ENCODE results near the gene VGLL4.
"Not testable (repeated sequence)": the region's sequence is repeated elsewhere in the genome, so short reads cannot be mapped to it uniquely, and the experiment has no call there.

The VGLL4 gene

GRCh38 chr3:11536132-11536935, 107.4 kb downstream of the VGLL4 start:
- no peak for DNase-seq

GRCh38 chr3:11535243-11535960, 108.3 kb downstream of the VGLL4 start:
- no peak for DNase-seq

DNA sequence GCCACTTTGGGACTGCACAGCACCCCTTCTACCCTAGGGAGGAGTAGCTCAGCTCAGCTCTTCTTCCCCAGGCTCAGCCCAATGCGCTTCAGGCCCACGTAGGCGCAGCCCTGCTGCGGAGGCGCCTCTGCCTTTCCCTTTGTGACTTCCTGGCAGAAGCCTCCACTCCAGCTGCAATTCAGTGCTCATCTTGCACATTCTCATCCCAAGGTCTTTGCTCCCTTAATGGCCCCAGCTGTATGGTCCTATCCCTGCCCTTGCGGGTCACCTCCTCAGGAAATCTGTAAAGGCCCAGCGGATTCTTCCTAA, 109.0 kb downstream of the VGLL4 start:
- no peak for DNase-seq

DNA sequence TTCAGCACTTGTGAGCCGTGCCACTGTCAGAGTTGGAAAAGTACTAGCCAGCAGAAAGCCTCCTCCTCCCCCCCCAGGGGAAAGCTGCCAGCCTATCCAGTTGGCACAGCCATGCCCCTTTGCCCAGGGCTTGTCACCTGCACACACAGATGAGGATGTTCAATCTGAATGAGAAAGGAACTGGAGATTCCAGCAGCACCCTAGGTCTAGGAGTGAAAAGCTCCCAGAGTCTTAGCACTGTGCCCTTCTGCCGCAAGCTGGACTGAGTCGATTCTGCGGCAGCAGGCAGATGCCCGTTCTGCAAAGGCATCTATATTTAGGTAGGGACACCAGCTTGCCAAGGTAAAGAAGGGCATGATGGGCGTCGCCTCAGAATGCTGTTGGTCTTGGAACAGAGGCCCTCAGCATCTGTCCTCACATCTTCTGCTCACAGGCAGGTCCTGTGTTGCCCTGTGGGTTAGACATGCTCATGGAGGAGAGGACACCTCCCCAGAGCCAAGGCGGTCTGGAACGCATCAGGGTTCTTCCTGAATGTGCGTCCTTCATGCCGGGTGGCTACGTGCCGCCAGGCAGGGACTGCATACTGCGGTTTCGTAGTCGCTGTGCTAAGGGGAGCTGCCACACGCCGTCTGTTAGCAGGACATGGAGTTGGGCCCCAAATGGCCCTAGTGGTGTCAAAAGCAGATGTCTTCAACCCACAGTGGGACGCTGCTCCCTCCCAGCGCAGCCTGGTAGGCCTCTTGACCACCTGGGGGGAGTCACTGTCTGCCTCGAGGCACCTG, 109.5 kb downstream of the VGLL4 start:
- peak in 6 of 51 donors; percentile 17 to 33 (median 24) for DNase-seq

GRCh38 chr3:11532931-11533391, 110.8 kb downstream of the VGLL4 start:
- no peak for DNase-seq

GRCh38 chr3:11530153-11530721, 113.5 kb downstream of the VGLL4 start:
- DNase-seq: peak in 22 of 51 donors; percentile 13 to 56 (median 34)

- DNase-seq: no peak
These were observed 114.4 kb downstream of the VGLL4 start for GRCh38 chr3:11529281-11529680.

- not testable (repeated sequence) for DNase-seq
These were observed 117.6 kb downstream of the VGLL4 start for GRCh38 chr3:11526121-11526520.

DNA sequence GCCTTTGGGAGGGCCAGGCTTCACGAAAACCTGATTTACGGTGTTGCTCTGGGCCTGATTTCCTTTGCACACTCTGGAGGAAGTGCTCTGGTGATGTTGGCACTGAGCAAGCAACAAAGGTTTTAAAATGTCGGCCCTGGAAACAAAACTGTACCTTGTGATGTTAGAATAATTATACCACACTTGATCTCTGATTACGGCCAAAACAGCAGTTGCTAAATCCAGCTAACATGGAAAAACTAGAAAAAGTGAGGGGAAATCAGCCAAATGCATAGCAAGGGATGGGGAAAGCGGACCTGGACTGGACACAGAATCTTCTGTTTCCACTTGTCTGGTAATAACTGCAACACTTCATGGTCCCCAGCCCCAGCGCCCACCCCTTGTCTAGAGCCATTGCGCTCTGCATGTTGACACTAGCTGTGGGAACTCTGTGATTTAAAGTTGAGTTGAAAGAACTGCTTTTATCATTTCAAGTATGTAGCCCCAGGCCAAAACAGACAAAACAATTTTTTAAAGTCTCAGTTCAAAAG, 120.1 kb downstream of the VGLL4 start:
- no peak for DNase-seq

DNA sequence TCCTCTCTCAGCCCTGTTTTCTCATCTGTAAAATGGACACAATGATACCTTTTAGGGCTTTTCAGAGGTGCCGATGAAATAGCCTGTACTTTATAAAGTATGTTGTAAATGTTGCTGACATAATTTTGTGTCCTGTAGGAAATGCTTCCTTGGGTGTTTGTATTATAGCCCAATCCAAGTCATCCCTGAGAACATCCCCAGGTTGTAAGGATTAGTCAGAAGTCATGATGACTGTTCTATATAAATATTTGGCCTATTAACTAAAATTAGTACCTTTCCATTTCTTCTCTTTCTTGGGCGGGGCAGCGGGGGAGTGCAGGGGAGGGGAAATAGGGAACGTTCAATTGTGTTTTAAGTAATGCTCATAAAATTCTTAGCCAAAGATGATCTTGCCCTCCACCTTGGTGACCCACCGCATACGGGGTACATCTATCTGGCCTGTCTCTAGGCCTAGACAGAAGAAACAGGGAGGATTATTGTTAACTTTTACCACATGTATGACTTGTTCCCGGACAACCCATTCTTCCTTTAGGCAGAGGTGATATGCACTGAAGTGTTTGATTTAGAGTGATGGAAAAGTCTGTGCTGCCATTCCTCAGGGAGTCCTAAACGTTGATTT, 120.7 kb downstream of the VGLL4 start:
- no peak for DNase-seq

DNA sequence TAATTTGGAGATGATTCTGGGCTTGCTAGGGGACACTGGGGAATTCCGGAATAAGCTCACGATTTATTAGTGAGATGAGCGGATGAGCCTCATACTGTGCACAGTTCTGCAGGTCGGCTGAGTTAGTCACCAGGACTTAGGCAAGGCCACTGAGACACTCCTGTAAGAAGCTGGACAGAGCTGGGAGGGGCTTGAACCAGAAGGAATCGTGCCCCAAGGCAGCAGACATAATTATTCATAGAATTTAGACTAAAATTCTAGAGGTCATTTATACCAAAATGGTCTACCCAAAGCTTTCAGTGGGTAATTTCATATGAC, 121.4 kb downstream of the VGLL4 start:
- DNase-seq: no peak

DNA sequence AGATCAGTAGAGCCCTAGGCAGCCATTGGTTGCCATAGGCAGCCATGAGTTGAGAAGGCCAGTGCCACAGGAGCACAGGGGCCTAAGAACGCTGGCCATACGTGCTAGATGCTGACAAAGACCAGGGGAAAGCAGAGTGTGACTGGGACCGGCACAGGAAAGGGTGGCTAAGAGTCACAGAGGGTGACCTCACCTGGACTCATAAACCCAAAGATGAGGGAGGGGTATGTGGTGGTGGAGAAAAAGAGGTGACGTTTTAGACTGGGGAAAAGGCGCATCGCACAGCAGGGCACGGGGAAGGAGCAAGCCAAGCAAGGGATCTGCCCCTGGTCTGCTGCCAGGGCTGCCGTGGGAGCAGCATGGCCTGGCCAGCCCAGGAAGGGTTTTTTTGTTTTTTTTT, 122.5 kb downstream of the VGLL4 start:
- no peak for DNase-seq

DNA sequence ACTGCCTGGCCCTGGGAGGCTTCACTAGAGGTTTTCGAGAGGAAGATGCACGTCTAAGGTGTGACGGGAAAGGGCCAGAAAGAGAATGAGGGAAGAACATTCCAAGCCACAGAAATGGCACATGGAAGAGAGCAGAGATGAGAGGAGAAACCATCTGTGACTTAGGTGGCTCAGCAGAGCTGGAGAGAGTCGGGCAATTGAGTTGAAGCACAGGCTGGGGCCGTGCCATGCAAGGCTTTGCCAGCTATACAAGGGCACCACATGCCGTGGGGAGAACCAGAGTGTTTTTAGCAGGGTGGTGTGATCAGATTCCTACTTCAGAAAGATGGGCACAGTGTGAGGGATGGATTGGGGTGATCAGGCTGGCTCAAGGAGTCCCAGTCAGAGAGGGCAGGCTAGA, 126.1 kb downstream of the VGLL4 start:
- no peak for DNase-seq

DNA sequence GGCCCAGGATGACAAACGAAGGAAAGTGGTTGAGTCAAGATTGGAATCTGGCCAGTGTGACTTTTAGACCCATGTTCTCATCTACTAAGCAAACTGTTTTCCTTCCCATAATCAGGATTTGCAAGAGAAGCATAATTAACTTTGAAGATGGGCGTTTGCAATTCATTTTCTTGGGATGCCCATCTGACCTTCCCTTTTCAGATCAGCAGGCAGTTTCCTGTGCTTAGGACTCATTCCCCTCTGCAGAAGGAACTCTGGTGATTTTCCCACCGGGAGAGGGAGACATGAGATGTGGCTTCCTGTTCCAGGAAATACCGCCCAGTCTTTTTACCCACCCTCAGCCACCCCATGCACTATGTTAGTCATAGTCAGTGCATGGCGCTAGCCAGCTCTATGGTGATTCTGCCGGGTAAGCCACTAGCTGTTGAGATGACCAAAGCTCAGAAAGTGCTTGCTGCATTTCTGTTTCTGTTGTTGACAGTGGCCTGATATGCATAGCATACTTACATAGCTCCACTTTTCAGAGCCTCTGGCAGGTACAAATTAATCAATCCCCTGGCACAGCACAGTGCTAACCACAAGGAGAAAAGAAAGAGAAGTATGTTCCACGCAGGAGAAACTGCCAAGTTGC, 129.4 kb downstream of the VGLL4 start:
- DNase-seq: peak in 1 of 51 donors; percentile 52

DNA sequence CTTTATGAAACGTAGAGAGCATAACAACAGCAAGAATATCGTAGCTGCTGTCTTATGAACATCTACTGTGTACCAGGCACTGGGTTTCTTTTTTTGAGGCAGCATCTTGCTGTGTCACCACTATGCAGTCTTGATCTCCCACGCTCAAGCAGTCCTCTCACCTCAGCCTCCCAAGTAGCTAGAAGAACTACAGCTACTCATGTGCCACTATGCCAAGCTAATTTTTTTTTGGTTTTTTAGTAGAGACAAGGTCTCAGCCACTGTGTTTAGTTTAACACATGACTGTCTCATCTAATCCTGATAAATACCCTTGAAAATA, 129.9 kb downstream of the VGLL4 start:
- no peak for DNase-seq

GRCh38 chr3:11513125-11513816, 130.4 kb downstream of the VGLL4 start:
- not testable (repeated sequence) for DNase-seq

GRCh38 chr3:11511606-11512005, 132.1 kb downstream of the VGLL4 start:
- DNase-seq: not testable (repeated sequence)

- no peak for DNase-seq
These were observed 133.4 kb downstream of the VGLL4 start for GRCh38 chr3:11510356-11510755.

DNA sequence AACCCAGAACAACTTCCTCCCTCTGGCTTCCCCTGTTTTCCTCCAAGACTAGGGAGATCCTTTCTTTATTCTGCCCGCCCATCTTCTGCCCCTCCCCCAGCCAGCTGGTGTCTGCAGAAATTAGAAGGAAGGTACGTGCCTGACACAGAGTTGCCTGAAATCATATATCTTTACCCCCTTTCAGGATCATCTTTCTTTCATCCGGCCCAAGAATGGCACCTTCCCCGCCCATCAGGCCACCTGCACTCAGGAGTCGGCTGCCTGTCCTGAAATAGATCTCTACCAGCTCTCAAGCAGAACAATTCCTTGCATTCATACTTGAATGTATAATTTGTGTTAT, 133.7 kb downstream of the VGLL4 start:
- no peak for DNase-seq

All from hypothalamus (tissue), 51 donors.